GM10847 (cell line): ENCODE results near the gene PCGF3.

Source experiments
- POLR2A ChIP-seq: IDR thresholded peaks from 2 replicates; pipeline ENCODE4 v1.6.1; 2011; ENCODE audit not compliant: insufficient read length; ENCODE audit errors: extremely low read depth

Gene PCGF3

GRCh38 chr4:740656-741282 is 35.1 kb downstream of the PCGF3 start:
- no peak for TF ChIP-seq POLR2A

GRCh38 chr4:742096-742741 is 36.6 kb downstream of the PCGF3 start:
- no peak for TF ChIP-seq POLR2A

GRCh38 chr4:742742-743311 is 37.2 kb downstream of the PCGF3 start:
- no peak for TF ChIP-seq POLR2A

GRCh38 chr4:743463-744211 is 38.0 kb downstream of the PCGF3 start:
- no peak for TF ChIP-seq POLR2A

GRCh38 chr4:744212-744841 is 38.7 kb downstream of the PCGF3 start:
- no peak for TF ChIP-seq POLR2A

GRCh38 chr4:747546-748170 is 42.0 kb downstream of the PCGF3 start:
- TF ChIP-seq POLR2A = no peak

GRCh38 chr4:748461-748860 is 42.8 kb downstream of the PCGF3 start:
- TF ChIP-seq POLR2A = no peak

GRCh38 chr4:749698-750666 is 44.4 kb downstream of the PCGF3 start:
- no peak for TF ChIP-seq POLR2A

GRCh38 chr4:751676-752075 is 46.0 kb downstream of the PCGF3 start:
- no peak for TF ChIP-seq POLR2A

- no peak for TF ChIP-seq POLR2A
Observed at GRCh38 chr4:752196-752861, 46.7 kb downstream of the PCGF3 start.

- no peak for TF ChIP-seq POLR2A
Observed at GRCh38 chr4:754221-755120, 48.8 kb downstream of the PCGF3 start.

- TF ChIP-seq POLR2A = no peak
Observed at GRCh38 chr4:757111-757510, 51.5 kb downstream of the PCGF3 start.
